Activated CD4-positive, alpha-beta T cell treated with anti-CD3 and anti-CD28 coated beads for 36 hours (primary cell): ENCODE data around the gene MVB12B. TPM values are rescaled to one million over a fixed set of nuclear protein-coding genes. Genes with fewer than 3 reads are reported as not detected.

Experiments
- ATAC-seq: fragments of 200-7000 bp; cut with Tn5 transposase; one replicate; pipeline ENCODE4 v1.10.0; 2021; ENCODE audit warnings: mild to moderate bottlenecking, moderate library complexity
- CTCF ChIA-PET: fragments of 350-600 bp; sonication (Branson Sonifier 250); formaldehyde crosslinking; loops from one replicate; lab custom pipeline; 2021; ENCODE audit warnings: antibody characterized with exemption; lab: Charles Lee
- POLR2A ChIA-PET: fragments of 350-600 bp; sonication (Branson Sonifier 250); formaldehyde crosslinking; loops from one replicate; lab custom pipeline; 2021; ENCODE audit warnings: antibody characterized with exemption, inconsistent platforms; lab: Charles Lee
- DNase-seq: peaks from one replicate; pipeline ENCODE4 v3.0.0-alpha.2; 2020
- H3K27ac Mint-ChIP-seq: one replicate; pipeline ENCODE4 v1.8.0; 2021; ENCODE audit warnings: mixed read lengths
- H3K27me3 Mint-ChIP-seq: one replicate; pipeline ENCODE4 v1.8.0; 2021; ENCODE audit warnings: mixed read lengths
- H3K36me3 Mint-ChIP-seq: one replicate; pipeline ENCODE4 v1.8.0; 2021; ENCODE audit warnings: low read depth, mixed read lengths
- H3K4me1 Mint-ChIP-seq: one replicate; pipeline ENCODE4 v1.8.0; 2021; ENCODE audit warnings: mixed read lengths
- H3K4me3 Mint-ChIP-seq: one replicate; pipeline ENCODE4 v1.8.0; 2021; ENCODE audit warnings: mild to moderate bottlenecking, moderate library complexity, mixed read lengths
- H3K9me3 Mint-ChIP-seq: one replicate; pipeline ENCODE4 v1.8.0; 2021; ENCODE audit warnings: low read depth, mixed read lengths
- intact Hi-C, 2 experiments: fragments of 100-400 bp; cut with DNase I in 1 of 2; cut with micrococcal nuclease in 1 of 2; formaldehyde crosslinking; loops; one replicate each; pipeline versions ENCODE4 v1.14.2 to v1.15.1; 2022 to 2024; cut with DNase I, micrococcal nuclease
- total RNA-seq, 2 experiments: library from RNA; stranded (reverse); gene quantifications; one replicate each; pipeline ENCODE4 v1.2.3, GENCODE V29; 2021

The MVB12B gene
- total RNA-seq, 2 experiments from 2014 or later = 3.0 TPM

- Mint-ChIP-seq H3K27ac (no peak overlapping the region), H3K4me1 (peaks cover 20% of the 10 kb centered on the region), H3K4me3 (no peak overlapping the region), H3K9me3 (no peaks in the 10 kb centered on the region), H3K36me3 (no peaks in the 10 kb centered on the region), H3K27me3 (no peaks in the 10 kb centered on the region)
- intact Hi-C loops = no loop called here
- CTCF ChIA-PET = no interaction called here
- no peak for ATAC-seq
- POLR2A ChIA-PET = no interaction called here
- no peak for DNase-seq
Measured at GRCh38 chr9:126377536-126377935, 50.9 kb downstream of the MVB12B start.

GRCh38 chr9:126378761-126379160 lies 52.1 kb downstream of the MVB12B start:
- Mint-ChIP-seq H3K27me3 (no peaks in the 10 kb centered on the region), H3K4me1 (peaks cover 11% of the 10 kb centered on the region), H3K4me3 (no peak overlapping the region), H3K9me3 (no peaks in the 10 kb centered on the region), H3K27ac (no peak overlapping the region), H3K36me3 (no peaks in the 10 kb centered on the region)
- DNase-seq = no peak
- intact Hi-C loops = no loop called here
- ChIA-PET POLR2A (no interaction called here), CTCF (interaction anchor here (0.9 kb wide), 1 partner anchor 20 kb away, joined by 4 read pairs; no protein-coding TSS in a partner anchor)
- no peak for ATAC-seq

GRCh38 chr9:126379661-126380360 lies 53.2 kb downstream of the MVB12B start:
- DNase-seq (no peak), ATAC-seq (no peak)
- ChIA-PET POLR2A (no interaction called here), CTCF (no interaction called here)
- no peaks in the 10 kb centered on the region for H3K9me3 Mint-ChIP-seq
- no peaks in the 10 kb centered on the region for H3K27me3 Mint-ChIP-seq
- H3K4me3 Mint-ChIP-seq = no peak overlapping the region
- no peaks in the 10 kb centered on the region for H3K36me3 Mint-ChIP-seq
- H3K4me1 Mint-ChIP-seq = peaks cover 11% of the 10 kb centered on the region
- H3K27ac Mint-ChIP-seq = no peak overlapping the region
- intact Hi-C loops = no loop called here

- H3K4me1 Mint-ChIP-seq = peaks cover 7% of the 10 kb centered on the region
- POLR2A ChIA-PET = no interaction called here
- no peaks in the 10 kb centered on the region for H3K36me3 Mint-ChIP-seq
- no peak overlapping the region for H3K27ac Mint-ChIP-seq
- no peaks in the 10 kb centered on the region for H3K27me3 Mint-ChIP-seq
- ATAC-seq = no peak
- no peak overlapping the region for H3K4me3 Mint-ChIP-seq
- DNase-seq = no peak
- no peaks in the 10 kb centered on the region for H3K9me3 Mint-ChIP-seq
- intact Hi-C loops = no loop called here
- CTCF ChIA-PET = no interaction called here
Measured at GRCh38 chr9:126380447-126380846, 53.8 kb downstream of the MVB12B start.

- Mint-ChIP-seq H3K9me3 (no peaks in the 10 kb centered on the region), H3K36me3 (no peaks in the 10 kb centered on the region), H3K27ac (no peak overlapping the region), H3K4me1 (no peaks in the 10 kb centered on the region), H3K4me3 (no peak overlapping the region), H3K27me3 (no peaks in the 10 kb centered on the region)
- CTCF ChIA-PET = no interaction called here
- POLR2A ChIA-PET = no interaction called here
- intact Hi-C loops = no loop called here
- no peak for ATAC-seq
- no peak for DNase-seq
Measured at GRCh38 chr9:126381195-126381594, 54.6 kb downstream of the MVB12B start.

- H3K4me1 Mint-ChIP-seq = no peaks in the 10 kb centered on the region
- no peak for DNase-seq
- no peaks in the 10 kb centered on the region for H3K9me3 Mint-ChIP-seq
- intact Hi-C loops = no loop called here
- peaks cover 3% of the 10 kb centered on the region for H3K36me3 Mint-ChIP-seq
- CTCF ChIA-PET = interaction anchor here (0.6 kb wide), 1 partner anchor 17 kb away, joined by 4 read pairs; no protein-coding TSS in a partner anchor
- H3K4me3 Mint-ChIP-seq = no peak overlapping the region
- H3K27me3 Mint-ChIP-seq = no peaks in the 10 kb centered on the region
- no peak for ATAC-seq
- POLR2A ChIA-PET = no interaction called here
- no peak overlapping the region for H3K27ac Mint-ChIP-seq
Measured at GRCh38 chr9:126383406-126384046, 56.9 kb downstream of the MVB12B start.

GRCh38 chr9:126384926-126385325 lies 58.3 kb downstream of the MVB12B start:
- Mint-ChIP-seq H3K9me3 (no peaks in the 10 kb centered on the region), H3K4me3 (no peak overlapping the region), H3K27me3 (no peaks in the 10 kb centered on the region), H3K4me1 (peaks cover under 1% of the 10 kb centered on the region), H3K27ac (no peak overlapping the region), H3K36me3 (peaks cover 3% of the 10 kb centered on the region)
- intact Hi-C loops = no loop called here
- POLR2A ChIA-PET = no interaction called here
- ATAC-seq (no peak), DNase-seq (no peak)
- CTCF ChIA-PET = interaction anchor here (0.6 kb wide), 1 partner anchor 116 kb away, joined by 3 read pairs; no protein-coding TSS in a partner anchor

- Mint-ChIP-seq H3K4me1 (peaks cover 3% of the 10 kb centered on the region), H3K36me3 (peaks cover 3% of the 10 kb centered on the region), H3K4me3 (no peak overlapping the region), H3K27me3 (no peaks in the 10 kb centered on the region), H3K27ac (no peak overlapping the region), H3K9me3 (no peaks in the 10 kb centered on the region)
- CTCF ChIA-PET = interaction anchor here (0.9 to 1.2 kb wide), 2 partner anchors 65 to 70 kb away, joined by 3 to 4 read pairs; no protein-coding TSS in a partner anchor
- POLR2A ChIA-PET = no interaction called here
- intact Hi-C loops = no loop called here
- ATAC-seq = no peak
- DNase-seq = peak; percentile 22
Measured at GRCh38 chr9:126386088-126386487, 59.5 kb downstream of the MVB12B start.

GRCh38 chr9:126386776-126387175 lies 60.1 kb downstream of the MVB12B start:
- Mint-ChIP-seq H3K4me3 (no peak overlapping the region), H3K9me3 (no peaks in the 10 kb centered on the region), H3K4me1 (peaks cover 3% of the 10 kb centered on the region), H3K36me3 (peaks cover 3% of the 10 kb centered on the region), H3K27ac (no peak overlapping the region), H3K27me3 (no peaks in the 10 kb centered on the region)
- ATAC-seq = no peak
- DNase-seq = no peak
- ChIA-PET CTCF (interaction anchor here (1.0 kb wide), 1 partner anchor 12 kb away, joined by 3 read pairs; no protein-coding TSS in a partner anchor), POLR2A (no interaction called here)
- intact Hi-C loops = no loop called here

- no peak overlapping the region for H3K27ac Mint-ChIP-seq
- H3K4me1 Mint-ChIP-seq = peaks cover 3% of the 10 kb centered on the region
- H3K4me3 Mint-ChIP-seq = no peak overlapping the region
- DNase-seq = no peak
- no peaks in the 10 kb centered on the region for H3K9me3 Mint-ChIP-seq
- ChIA-PET CTCF (interaction anchor here (1.4 kb wide), 1 partner anchor 10 kb away, joined by 6 read pairs; no protein-coding TSS in a partner anchor), POLR2A (no interaction called here)
- intact Hi-C loops = no loop called here
- no peak for ATAC-seq
- H3K27me3 Mint-ChIP-seq = no peaks in the 10 kb centered on the region
- H3K36me3 Mint-ChIP-seq = peaks cover 7% of the 10 kb centered on the region
Measured at GRCh38 chr9:126388964-126389708, 62.5 kb downstream of the MVB12B start.

- no peak overlapping the region for H3K27ac Mint-ChIP-seq
- no peak for DNase-seq
- peaks cover 4% of the 10 kb centered on the region for H3K4me1 Mint-ChIP-seq
- no peak overlapping the region for H3K4me3 Mint-ChIP-seq
- H3K36me3 Mint-ChIP-seq = peaks cover 7% of the 10 kb centered on the region
- no peaks in the 10 kb centered on the region for H3K27me3 Mint-ChIP-seq
- no peaks in the 10 kb centered on the region for H3K9me3 Mint-ChIP-seq
- intact Hi-C loops = loop anchor here in 1 of 2 experiments (10.0 kb wide), 1 partner anchor 755 kb away; no protein-coding TSS in a partner anchor
- CTCF ChIA-PET = interaction anchor here (0.6 kb wide), 1 partner anchor 24 kb away, joined by 3 read pairs; no protein-coding TSS in a partner anchor
- POLR2A ChIA-PET = no interaction called here
- no peak for ATAC-seq
Measured at GRCh38 chr9:126389992-126390391, 63.4 kb downstream of the MVB12B start.
